Mesenchymal stem cell (in vitro differentiated cells and primary cell): ENCODE measurements around the gene DDX10.

Experiments
- DNase-seq: peaks from one replicate; pipeline ENCODE4 v3.0.0-alpha.2; 2013
- H2AFZ ChIP-seq: one replicate; pipeline ENCODE4 v1.6.1; 2013; ENCODE audit warnings: low read depth, mild to moderate bottlenecking, control low read depth, inconsistent platforms, low read length, moderate library complexity
- H2AK5ac ChIP-seq: 2 replicates; pipeline ENCODE4 v1.6.1; 2013; ENCODE audit warnings: low read length, moderate library complexity, mild to moderate bottlenecking, inconsistent platforms; ENCODE audit not compliant: severe bottlenecking
- H2BK120ac ChIP-seq: one replicate; pipeline ENCODE4 v1.6.1; 2013; ENCODE audit warnings: low read depth, mild to moderate bottlenecking, inconsistent platforms, low read length, moderate library complexity
- H2BK12ac ChIP-seq, 2 experiments: one replicate each; pipeline ENCODE4 v1.6.1; 2013; ENCODE audit warnings: inconsistent platforms in 2 of 2, low read length in 2 of 2, mild to moderate bottlenecking in 2 of 2, moderate library complexity in 2 of 2, control low read depth in 1 of 2
- H2BK15ac ChIP-seq: one replicate; pipeline ENCODE4 v1.6.1; 2013; ENCODE audit warnings: mild to moderate bottlenecking, low read depth, inconsistent platforms; ENCODE audit not compliant: poor library complexity, severe bottlenecking
- H2BK5ac ChIP-seq: 2 replicates; pipeline ENCODE4 v1.6.1; 2013; ENCODE audit warnings: low read depth, mild to moderate bottlenecking, low read length, control low read depth, inconsistent platforms; ENCODE audit not compliant: poor library complexity, severe bottlenecking
- H3K14ac ChIP-seq, 2 experiments: one replicate each; pipeline ENCODE4 v1.6.1; 2013; ENCODE audit warnings: inconsistent platforms in 2 of 2, low read length in 2 of 2, control low read depth in 1 of 2, mild to moderate bottlenecking in 1 of 2, moderate library complexity in 1 of 2
- H3K18ac ChIP-seq, 2 experiments: one replicate each; pipeline ENCODE4 v1.6.1; 2013; ENCODE audit warnings: inconsistent platforms in 2 of 2, low read length in 2 of 2, control low read depth in 1 of 2, low read depth in 1 of 2, mild to moderate bottlenecking in 1 of 2
- H3K23ac ChIP-seq, 2 experiments: one replicate each; pipeline ENCODE4 v1.6.1; 2013; ENCODE audit warnings: inconsistent platforms in 2 of 2, low read length in 2 of 2, mild to moderate bottlenecking in 2 of 2, moderate library complexity in 2 of 2, control low read depth in 1 of 2
- H3K27ac ChIP-seq: 2 replicates; pipeline ENCODE4 v1.5.1; 2013; ENCODE audit warnings: mild to moderate bottlenecking, moderate library complexity, low read length, control low read depth, inconsistent platforms; ENCODE audit not compliant: poor library complexity, severe bottlenecking
- H3K27me3 ChIP-seq, 2 experiments: 2 replicates each; pipeline versions ENCODE4 v1.6.1 to v1.7.0; 2013; ENCODE audit warnings: low read length in 2 of 2, mild to moderate bottlenecking in 2 of 2, moderate library complexity in 2 of 2, control low read depth in 1 of 2, inconsistent platforms in 1 of 2; ENCODE audit not compliant: control insufficient read depth in 1 of 2, insufficient read depth in 1 of 2
- H3K36me3 ChIP-seq, 2 experiments: 2 replicates each; pipeline versions ENCODE4 v1.6.1 to v1.7.0; 2013; ENCODE audit warnings: low read length in 2 of 2, control low read depth in 1 of 2, inconsistent platforms in 1 of 2, low read depth in 1 of 2, mild to moderate bottlenecking in 1 of 2; ENCODE audit not compliant: insufficient read depth in 2 of 2, control insufficient read depth in 1 of 2
- H3K4ac ChIP-seq, 2 experiments: one replicate each; pipeline ENCODE4 v1.6.1; 2013; ENCODE audit warnings: inconsistent platforms in 2 of 2, low read length in 2 of 2, mild to moderate bottlenecking in 2 of 2, moderate library complexity in 2 of 2, control low read depth in 1 of 2, low read depth in 1 of 2
- H3K4me1 ChIP-seq: 2 replicates; pipeline ENCODE4 v1.6.1; 2013; ENCODE audit warnings: low read depth, low read length, control low read depth; ENCODE audit not compliant: control insufficient read depth, insufficient read depth
- H3K4me2 ChIP-seq: 2 replicates; pipeline ENCODE4 v1.6.1; 2013; ENCODE audit warnings: low read length, mild to moderate bottlenecking, inconsistent platforms; ENCODE audit not compliant: poor library complexity, severe bottlenecking
- H3K4me3 ChIP-seq, 2 experiments: 2 replicates each; pipeline versions ENCODE4 v1.5.1 to v1.7.0; 2013; ENCODE audit warnings: low read length in 2 of 2, mild to moderate bottlenecking in 2 of 2, control low read depth in 1 of 2, low read depth in 1 of 2; ENCODE audit not compliant: insufficient read depth in 1 of 2
- H3K79me1 ChIP-seq: replicated peaks from 2 replicates; pipeline ENCODE4 v1.6.1; 2013; ENCODE audit warnings: mild to moderate bottlenecking, control low read depth, low read length, inconsistent platforms; ENCODE audit not compliant: poor library complexity, severe bottlenecking
- H3K9ac ChIP-seq: 2 replicates; pipeline ENCODE4 v1.7.0; 2013; ENCODE audit warnings: mild to moderate bottlenecking, low read length, moderate library complexity
- H3K9me3 ChIP-seq: 2 replicates; pipeline ENCODE4 v1.7.0; 2013; ENCODE audit warnings: mild to moderate bottlenecking, low read length; ENCODE audit not compliant: control insufficient read depth
- H4K8ac ChIP-seq: one replicate; pipeline ENCODE4 v1.6.1; 2013; ENCODE audit warnings: inconsistent platforms, mild to moderate bottlenecking, low read length, moderate library complexity
- H4K91ac ChIP-seq: one replicate; pipeline ENCODE4 v1.6.1; 2013; ENCODE audit warnings: mild to moderate bottlenecking, low read length, inconsistent platforms
- WGBS: methylation state at CpG from one replicate; pipeline ENCODE4 v1.1.7; 2013; ENCODE audit warnings: mixed read lengths; 5-methylcytosine and 5-hydroxymethylcytosine counted together

Gene DDX10

DNA sequence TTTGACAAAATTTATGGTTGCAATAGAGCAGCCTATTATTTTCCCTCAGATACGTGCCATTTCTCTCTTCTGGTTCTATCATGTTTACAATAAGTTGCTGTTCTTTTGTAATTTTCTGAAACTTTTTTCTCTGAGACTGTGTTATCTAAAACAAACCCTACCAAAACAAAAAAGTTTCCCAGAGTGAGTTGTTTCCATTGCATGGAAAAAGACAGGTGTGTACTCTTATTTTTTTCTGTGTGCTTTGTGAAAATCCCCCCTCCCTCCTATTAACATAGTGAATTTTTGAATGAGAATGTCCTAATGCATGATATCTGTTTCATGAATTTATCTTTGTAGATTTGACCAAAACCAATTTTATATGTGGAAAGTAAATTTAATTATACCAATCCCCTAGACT is 137.6 kb downstream of the DDX10 start:
- peaks cover 19% of the 10 kb centered on the region for H3K79me1 ChIP-seq

DNA sequence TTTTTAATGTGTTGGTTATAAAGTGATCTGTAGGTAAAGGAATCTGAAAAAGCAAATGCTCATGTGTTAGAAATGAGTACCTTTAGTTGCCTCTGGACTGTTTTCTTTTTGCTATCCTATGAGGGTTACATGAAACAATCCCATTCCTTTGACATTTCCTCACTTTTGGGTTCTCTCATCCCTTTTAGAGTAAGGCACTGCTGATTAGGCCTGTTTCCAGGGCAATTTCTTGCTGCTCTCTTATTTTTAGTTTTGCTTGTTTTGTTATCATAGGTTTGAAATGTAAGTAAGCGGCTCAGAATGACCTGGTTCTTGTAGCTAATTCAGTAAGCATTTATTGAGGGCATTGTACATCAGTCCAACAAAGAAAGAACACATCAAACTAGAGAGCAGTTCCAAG is 138.9 kb downstream of the DDX10 start:
- Histone ChIP-seq H4K8ac (no peak overlapping the region), H3K27ac (peak overlapping the region; percentile 22), H3K9me3 (no peaks in the 10 kb centered on the region), H3K4me2 (no peak overlapping the region), H3K4me1 (peaks cover 3% of the 10 kb centered on the region), H3K14ac (no peak overlapping the region), H4K91ac (no peak overlapping the region), H3K23ac (no peak overlapping the region), H2AK5ac (no peak overlapping the region), H3K27me3 (no peaks in the 10 kb centered on the region), H2BK12ac (no peak overlapping the region), H3K79me1 (peaks cover 15% of the 10 kb centered on the region), H2BK5ac (no peak overlapping the region), H2BK15ac (no peak overlapping the region), H3K18ac (no peak overlapping the region), H3K9ac (no peak overlapping the region), H3K4me3 (no peak overlapping the region), H2AFZ (no peak overlapping the region), H3K36me3 (no peaks in the 10 kb centered on the region), H2BK120ac (no peak overlapping the region), H3K4ac (no peak overlapping the region)
- WGBS, result no CpG with 5 or more reads among the region's 1 CpG
- DNase-seq, result no peak

More for the DNA sequence above, 137.6 kb downstream of the DDX10 start:
- H4K91ac ChIP-seq, result no peak overlapping the region
- H2BK120ac ChIP-seq, result no peak overlapping the region
- no peak overlapping the region for H2BK5ac ChIP-seq
- no peaks in the 10 kb centered on the region for H3K27me3 ChIP-seq
- H3K18ac ChIP-seq, result no peak overlapping the region
- no peak overlapping the region for H3K4me2 ChIP-seq
- no peak overlapping the region for H3K27ac ChIP-seq
- H2AFZ ChIP-seq, result no peak overlapping the region
- no peak overlapping the region for H3K4me3 ChIP-seq
- no CpG with 5 or more reads among the region's 1 CpG for WGBS
- no peak overlapping the region for H2BK12ac ChIP-seq
- no peaks in the 10 kb centered on the region for H3K9me3 ChIP-seq
- no peak overlapping the region for H3K9ac ChIP-seq
- H3K23ac ChIP-seq, result no peak overlapping the region
- DNase-seq, result no peak
- H2BK15ac ChIP-seq, result no peak overlapping the region
- H3K4ac ChIP-seq, result no peak overlapping the region
- H3K4me1 ChIP-seq, result peaks cover 3% of the 10 kb centered on the region
- no peak overlapping the region for H2AK5ac ChIP-seq
- no peak overlapping the region for H4K8ac ChIP-seq
- H3K36me3 ChIP-seq, result no peaks in the 10 kb centered on the region
- H3K14ac ChIP-seq, result no peak overlapping the region

DNA sequence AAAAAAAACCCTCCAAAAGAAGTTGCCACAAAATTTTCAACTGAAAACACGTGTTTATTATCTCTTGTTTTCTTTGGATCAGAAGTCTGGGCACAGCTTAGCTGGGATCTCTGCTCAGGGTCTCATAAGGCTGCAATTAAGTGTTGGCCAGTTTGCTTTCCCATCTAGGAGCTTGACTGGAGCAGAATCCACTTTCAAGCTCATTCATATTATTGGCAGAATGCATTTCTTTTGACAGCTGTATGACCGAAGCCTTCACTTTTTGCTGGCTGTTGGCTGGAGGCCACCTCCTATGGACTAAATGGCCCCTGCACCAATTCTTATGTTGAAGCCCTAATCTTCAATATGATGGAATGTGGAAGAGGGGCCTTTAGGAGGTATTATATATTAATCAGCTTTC is 139.6 kb downstream of the DDX10 start:
- H2BK120ac ChIP-seq, result no peak overlapping the region
- H2AK5ac ChIP-seq, result no peak overlapping the region
- no peak overlapping the region for H2AFZ ChIP-seq
- no peak overlapping the region for H2BK12ac ChIP-seq
- H3K27me3 ChIP-seq, result no peaks in the 10 kb centered on the region
- H4K8ac ChIP-seq, result no peak overlapping the region
- no peaks in the 10 kb centered on the region for H3K9me3 ChIP-seq
- no peak for DNase-seq
- no peak overlapping the region for H3K14ac ChIP-seq
- H3K4me1 ChIP-seq, result peaks cover 3% of the 10 kb centered on the region
- no peak overlapping the region for H3K4me2 ChIP-seq
- WGBS, result 92% methylated on average over 2 of the region's 2 CpGs
- H3K23ac ChIP-seq, result no peak overlapping the region
- no peak overlapping the region for H3K18ac ChIP-seq
- H3K4ac ChIP-seq, result no peak overlapping the region
- no peak overlapping the region for H3K27ac ChIP-seq
- no peak overlapping the region for H3K4me3 ChIP-seq
- H3K79me1 ChIP-seq, result peaks cover 18% of the 10 kb centered on the region
- no peak overlapping the region for H2BK15ac ChIP-seq
- H3K9ac ChIP-seq, result no peak overlapping the region
- H2BK5ac ChIP-seq, result no peak overlapping the region
- no peak overlapping the region for H4K91ac ChIP-seq
- H3K36me3 ChIP-seq, result no peaks in the 10 kb centered on the region

DNA sequence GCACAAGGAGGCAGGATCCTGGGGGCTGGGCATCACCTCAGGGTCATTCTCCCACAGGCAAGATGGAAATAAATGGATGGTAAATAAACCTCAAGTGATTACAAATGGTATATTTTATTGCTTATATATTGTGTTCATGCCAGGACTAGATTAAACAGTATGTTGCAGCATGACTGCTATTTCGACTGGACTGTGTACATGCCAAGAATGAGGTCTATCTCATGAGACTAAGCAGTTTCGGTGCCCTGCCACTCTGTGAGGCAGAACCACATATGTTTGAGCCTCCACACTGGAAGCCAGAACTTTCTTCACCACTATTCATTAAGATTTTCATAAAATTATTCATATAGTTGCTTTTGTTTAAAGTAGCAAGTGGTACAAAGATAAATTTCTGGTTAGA is 140.2 kb downstream of the DDX10 start:
- DNase-seq, result no peak
- Histone ChIP-seq H3K27ac (no peak overlapping the region), H2BK5ac (no peak overlapping the region), H3K4me2 (no peak overlapping the region), H2AK5ac (no peak overlapping the region), H3K23ac (no peak overlapping the region), H2AFZ (no peak overlapping the region), H3K14ac (no peak overlapping the region), H3K4ac (no peak overlapping the region), H2BK12ac (no peak overlapping the region), H3K79me1 (peaks cover 18% of the 10 kb centered on the region), H3K27me3 (no peaks in the 10 kb centered on the region), H4K91ac (no peak overlapping the region), H3K18ac (no peak overlapping the region), H3K4me3 (no peak overlapping the region), H2BK15ac (no peak overlapping the region), H4K8ac (no peak overlapping the region), H3K9ac (no peak overlapping the region), H3K4me1 (peaks cover 3% of the 10 kb centered on the region), H3K9me3 (no peaks in the 10 kb centered on the region), H2BK120ac (no peak overlapping the region), H3K36me3 (no peaks in the 10 kb centered on the region)
- 100% methylated on average over 2 of the region's 2 CpGs for WGBS
